Epithelial cell of esophagus (primary cell): ENCODE results near the gene MAN2A2.

Experiments used
- DNase-seq: peaks from one replicate; pipeline ENCODE4 v3.0.0; 2010; ENCODE audit warnings: low read depth
- H3K4me3 ChIP-seq: 2 replicates; pipeline ENCODE4 v1.5.1; 2011; ENCODE audit warnings: mild to moderate bottlenecking, low read length, control low read depth
- CTCF ChIP-seq: IDR thresholded peaks from 2 replicates; pipeline ENCODE4 v1.5.1; 2011; ENCODE audit warnings: low read depth, mild to moderate bottlenecking, low read length, control low read depth, inconsistent platforms; ENCODE audit not compliant: insufficient read depth; ENCODE audit errors: missing control alignments

MAN2A2 gene

GRCh38 chr15:90942354-90943120 lies 39.4 kb downstream of the MAN2A2 start:
- DNase-seq = no peak
- H3K4me3 ChIP-seq = no peak overlapping the region
- no peak for TF ChIP-seq CTCF

DNA sequence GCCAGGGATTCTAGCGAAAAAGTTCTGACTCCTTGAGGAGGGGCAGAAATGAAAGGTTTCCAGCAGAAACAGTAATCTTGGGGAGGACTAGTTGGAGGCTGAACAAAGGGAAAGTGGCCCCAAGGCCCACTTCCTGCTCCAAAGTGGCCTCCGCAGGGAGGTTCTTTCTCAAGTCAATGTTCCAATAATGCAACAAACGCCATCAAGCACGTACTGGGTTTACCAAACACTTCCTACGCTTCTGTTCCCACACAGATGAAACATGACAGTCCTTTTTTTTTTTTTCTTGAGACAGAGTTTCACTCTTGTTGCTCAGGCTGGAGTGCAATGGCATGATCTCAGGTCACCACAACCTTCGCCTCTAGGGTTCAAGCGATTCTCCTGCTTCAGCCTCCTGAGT lies 42.0 kb downstream of the MAN2A2 start:
- no peak for TF ChIP-seq CTCF
- DNase-seq = no peak
- no peak overlapping the region for H3K4me3 ChIP-seq

GRCh38 chr15:90946538-90946937 lies 43.4 kb downstream of the MAN2A2 start:
- no peak overlapping the region for H3K4me3 ChIP-seq
- no peak for TF ChIP-seq CTCF
- no peak for DNase-seq

DNA sequence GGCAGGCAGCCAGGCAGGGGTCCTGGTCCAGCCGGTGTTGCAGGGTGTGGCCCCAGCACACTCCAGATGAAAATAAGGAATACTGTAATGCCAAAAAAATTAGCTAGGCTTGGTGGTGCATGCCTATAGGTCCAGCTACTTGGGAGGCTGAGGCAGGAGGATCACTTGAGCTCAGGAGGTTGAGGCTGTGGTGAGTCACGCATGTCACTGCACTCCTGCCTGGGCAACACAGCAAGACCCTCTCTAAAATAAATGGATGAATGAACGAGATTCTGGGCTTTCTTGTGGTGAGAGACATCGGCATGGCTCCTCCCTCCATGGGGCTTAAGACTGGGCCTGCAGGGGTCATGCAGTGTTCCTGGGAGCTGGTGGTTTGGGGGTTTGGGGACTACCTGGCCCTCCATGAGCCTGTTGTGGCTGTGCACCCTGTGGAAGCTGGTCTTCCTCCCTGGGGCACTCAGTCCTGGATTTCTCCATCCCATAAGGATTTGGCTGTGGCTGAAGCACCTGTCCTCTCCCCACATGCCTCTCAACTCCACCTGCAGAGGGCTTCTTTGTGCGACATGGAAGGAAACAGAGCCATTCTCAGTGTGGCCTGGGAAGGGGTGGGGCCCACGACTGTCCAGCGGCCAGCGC lies 44.0 kb downstream of the MAN2A2 start:
- H3K4me3 ChIP-seq = no peak overlapping the region
- no peak for TF ChIP-seq CTCF
- no peak for DNase-seq

DNA sequence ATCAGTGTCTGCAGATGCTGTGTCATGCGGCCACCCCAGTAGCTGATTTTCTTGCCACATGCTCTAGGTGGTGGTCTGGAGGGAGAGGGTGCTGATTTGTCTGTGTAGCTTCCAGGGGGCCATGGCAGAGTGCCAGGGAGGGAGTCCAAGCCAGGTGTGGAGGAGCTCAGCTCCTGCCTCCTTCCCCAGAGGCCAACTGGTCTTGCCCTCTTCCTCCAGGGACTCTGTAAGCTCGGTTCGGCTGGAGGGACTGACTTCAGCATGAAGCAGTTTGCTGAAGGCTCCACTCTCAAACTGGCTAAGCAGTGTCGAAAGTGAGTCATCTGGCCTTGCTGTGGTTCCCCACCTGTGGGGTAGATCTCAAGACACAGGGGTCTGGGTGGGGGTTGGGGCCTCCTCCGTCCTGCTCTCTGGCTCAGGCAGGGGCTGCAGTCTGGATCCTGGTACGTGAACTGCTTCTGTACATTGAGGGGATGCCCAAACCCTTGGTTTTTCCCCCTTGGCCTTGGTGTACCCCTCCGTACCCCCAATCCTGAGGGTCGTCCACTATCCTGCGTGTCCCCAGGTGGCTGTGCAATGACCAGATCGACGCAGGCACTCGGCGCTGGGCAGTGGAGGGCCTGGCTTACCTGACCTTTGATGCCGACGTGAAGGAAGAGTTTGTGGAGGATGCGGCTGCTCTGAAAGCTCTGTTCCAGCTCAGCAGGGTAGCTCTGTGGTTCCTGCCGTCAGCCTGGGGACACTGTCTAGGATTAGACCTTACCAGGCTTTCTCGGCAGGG lies 44.7 kb downstream of the MAN2A2 start:
- no peak overlapping the region for H3K4me3 ChIP-seq
- DNase-seq = no peak
- no peak for TF ChIP-seq CTCF

DNA sequence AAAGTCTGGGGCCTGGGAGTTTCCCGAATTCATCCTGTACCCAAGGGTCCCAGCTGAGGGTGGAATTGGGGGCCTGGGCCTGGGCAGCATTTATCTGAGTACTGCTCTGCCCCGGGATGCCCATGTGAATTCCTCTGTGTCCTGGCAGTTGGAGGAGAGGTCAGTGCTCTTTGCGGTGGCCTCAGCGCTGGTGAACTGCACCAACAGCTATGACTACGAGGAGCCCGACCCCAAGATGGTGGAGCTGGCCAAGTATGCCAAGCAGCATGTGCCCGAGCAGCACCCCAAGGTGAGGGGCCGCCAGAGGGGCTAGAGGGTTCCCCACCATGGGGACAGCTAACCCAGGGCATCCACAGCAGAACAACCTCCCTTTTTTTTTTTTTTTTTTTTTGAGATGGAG lies 45.4 kb downstream of the MAN2A2 start:
- DNase-seq = no peak
- no peak overlapping the region for H3K4me3 ChIP-seq
- TF ChIP-seq CTCF = no peak
